AG09319 (cell line): ENCODE results near the gene P4HA2.

Experiments used
- DNase-seq: peaks from one replicate; pipeline ENCODE4 v3.0.0-alpha.2; 2010; ENCODE audit warnings: low read depth; ENCODE audit errors: extremely low read depth
- CTCF ChIP-seq: IDR thresholded peaks from 2 replicates; pipeline ENCODE4 v1.5.1; 2011; ENCODE audit warnings: low read depth, mild to moderate bottlenecking, inconsistent platforms, low read length, moderate library complexity

The P4HA2 gene

GRCh38 chr5:132209901-132210545, 17.6 kb downstream of the P4HA2 start:
- DNase-seq = no peak
- TF ChIP-seq CTCF = no peak

- DNase-seq = no peak
- TF ChIP-seq CTCF = no peak
Measured at GRCh38 chr5:132209131-132209530, 18.5 kb downstream of the P4HA2 start.

GRCh38 chr5:132207778-132208177, 19.9 kb downstream of the P4HA2 start:
- DNase-seq = no peak
- TF ChIP-seq CTCF = no peak

GRCh38 chr5:132206782-132207181, 20.9 kb downstream of the P4HA2 start:
- no peak for TF ChIP-seq CTCF
- DNase-seq = no peak

GRCh38 chr5:132205385-132206125, 22.1 kb downstream of the P4HA2 start:
- no peak for DNase-seq

GRCh38 chr5:132204371-132205135, 23.1 kb downstream of the P4HA2 start:
- TF ChIP-seq CTCF = no peak
- no peak for DNase-seq

More at GRCh38 chr5:132205385-132206125, 22.1 kb downstream of the P4HA2 start:
- TF ChIP-seq CTCF = no peak

GRCh38 chr5:132203916-132204315, 23.7 kb downstream of the P4HA2 start:
- no peak for DNase-seq
- no peak for TF ChIP-seq CTCF
